B cell (primary cell): ENCODE results near the gene SASH1.

Experiments
- EZH2 ChIP-seq: IDR thresholded peaks from 2 replicates; pipeline ENCODE4 v1.6.1; 2012; ENCODE audit warnings: borderline replicate concordance, low read depth, mild to moderate bottlenecking, moderate library complexity, low read length; ENCODE audit not compliant: insufficient read depth, poor library complexity, severe bottlenecking
- TF ChIP-seq, protein P1 (sequence below): fragments of 200-600 bp; IDR thresholded peaks from one replicate; pipeline ENCODE4 v1.8.0; 2022; ENCODE audit warnings: antibody characterized with exemption, mild to moderate bottlenecking

GRCh38 chr6:148534871-148535270 lies 192.2 kb downstream of the SASH1 start:
- TF ChIP-seq, protein P1, sequence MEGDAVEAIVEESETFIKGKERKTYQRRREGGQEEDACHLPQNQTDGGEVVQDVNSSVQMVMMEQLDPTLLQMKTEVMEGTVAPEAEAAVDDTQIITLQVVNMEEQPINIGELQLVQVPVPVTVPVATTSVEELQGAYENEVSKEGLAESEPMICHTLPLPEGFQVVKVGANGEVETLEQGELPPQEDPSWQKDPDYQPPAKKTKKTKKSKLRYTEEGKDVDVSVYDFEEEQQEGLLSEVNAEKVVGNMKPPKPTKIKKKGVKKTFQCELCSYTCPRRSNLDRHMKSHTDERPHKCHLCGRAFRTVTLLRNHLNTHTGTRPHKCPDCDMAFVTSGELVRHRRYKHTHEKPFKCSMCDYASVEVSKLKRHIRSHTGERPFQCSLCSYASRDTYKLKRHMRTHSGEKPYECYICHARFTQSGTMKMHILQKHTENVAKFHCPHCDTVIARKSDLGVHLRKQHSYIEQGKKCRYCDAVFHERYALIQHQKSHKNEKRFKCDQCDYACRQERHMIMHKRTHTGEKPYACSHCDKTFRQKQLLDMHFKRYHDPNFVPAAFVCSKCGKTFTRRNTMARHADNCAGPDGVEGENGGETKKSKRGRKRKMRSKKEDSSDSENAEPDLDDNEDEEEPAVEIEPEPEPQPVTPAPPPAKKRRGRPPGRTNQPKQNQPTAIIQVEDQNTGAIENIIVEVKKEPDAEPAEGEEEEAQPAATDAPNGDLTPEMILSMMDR = no peak
- TF ChIP-seq EZH2 = no peak
